Measurements from ENCODE around the gene FHDC1. TPM values are rescaled to one million over a fixed set of nuclear protein-coding genes. Genes with fewer than 3 reads are reported as not detected.

FHDC1 gene
- total RNA-seq, 1 experiment from 2014 or later = 19.9 TPM

DNA sequence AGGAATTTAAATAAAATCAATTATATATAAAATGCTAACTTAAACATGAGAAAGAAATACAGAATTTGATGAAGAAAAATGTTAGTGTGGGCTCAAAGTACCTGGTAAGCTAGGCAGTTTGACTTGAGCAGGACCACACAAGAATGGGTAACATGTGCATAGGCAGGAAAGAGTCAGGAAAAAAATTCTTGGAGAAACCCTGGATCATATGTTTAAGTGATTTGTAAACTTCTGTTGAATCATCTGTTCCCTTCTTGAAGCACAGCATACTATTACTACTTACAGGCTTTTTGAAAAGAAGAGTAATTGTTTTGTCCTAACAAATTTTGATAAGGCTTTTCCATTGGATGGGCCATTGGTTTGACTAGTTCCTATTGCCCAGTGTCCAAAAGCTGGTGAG lies 37.5 kb upstream of the FHDC1 start:
- no peaks in the 10 kb centered on the region for H3K9me3 ChIP-seq (ENCODE audit: control insufficient read depth, low read depth, low read length)
- H3K9me3 Mint-ChIP-seq = no peaks in the 10 kb centered on the region
- H3K4me1 Mint-ChIP-seq = peaks cover 5 to 13% of the 10 kb centered on the region in 2 experiments; a peak in 3 of 4 replicates
- H3K4me3 Mint-ChIP-seq = no peak overlapping the region
- H3K18ac ChIP-seq (ENCODE audit: insufficient read length, low read depth, low read length) = no peak overlapping the region
- no peaks in the 10 kb centered on the region for H3K79me1 ChIP-seq (ENCODE audit: insufficient read depth, low read depth, low read length, poor library complexity, severe bottlenecking)
- peaks cover 2 to 15% (median 5%) of the 10 kb centered on the region in 3 experiments; a peak in 6 of 7 replicates for H3K36me3 Mint-ChIP-seq (ENCODE audit: insufficient read depth in 1 of 3, low read depth in 3 of 3)
- no peak for DNase-seq
- H3K14ac ChIP-seq (ENCODE audit: insufficient read depth, low read length) = no peak overlapping the region
- no peaks in the 10 kb centered on the region for H3K79me2 ChIP-seq (ENCODE audit: insufficient read depth, low read length)
- H3T11ph ChIP-seq (ENCODE audit: low read length) = no peak overlapping the region
- no peak overlapping the region for H2BK15ac ChIP-seq (ENCODE audit: low read depth, low read length)
- no peak overlapping the region for H2BK5ac ChIP-seq (ENCODE audit: insufficient read length, low read length)
- H3K27ac Mint-ChIP-seq = no peak overlapping the region
- H3K27me3 ChIP-seq (ENCODE audit: insufficient read depth, low read length) = no peaks in the 10 kb centered on the region
- no peak overlapping the region for H4K5ac ChIP-seq (ENCODE audit: insufficient read length, low read depth, low read length)
- no peak overlapping the region for H3K27ac ChIP-seq (ENCODE audit: insufficient read length, low read depth, low read length)
- no peak overlapping the region for H2BK120ac ChIP-seq (ENCODE audit: low read depth, low read length, poor library complexity, severe bottlenecking)
- no peak overlapping the region for H2BK20ac ChIP-seq (ENCODE audit: low read depth, low read length, poor library complexity, severe bottlenecking)
- no peak overlapping the region for H2BK12ac ChIP-seq (ENCODE audit: insufficient read length, low read depth, low read length)
- no peak overlapping the region for H2AK5ac ChIP-seq (ENCODE audit: insufficient read length, low read length)
- H3K4me1 ChIP-seq (ENCODE audit: insufficient read depth, low read length) = no peaks in the 10 kb centered on the region; the same call in 1 of the 2 replicates
- no peak overlapping the region for H2AFZ ChIP-seq (ENCODE audit: low read length)
- H3K23ac ChIP-seq (ENCODE audit: insufficient read length, low read depth, low read length) = no peak overlapping the region
- TF ChIP-seq, protein P1, sequence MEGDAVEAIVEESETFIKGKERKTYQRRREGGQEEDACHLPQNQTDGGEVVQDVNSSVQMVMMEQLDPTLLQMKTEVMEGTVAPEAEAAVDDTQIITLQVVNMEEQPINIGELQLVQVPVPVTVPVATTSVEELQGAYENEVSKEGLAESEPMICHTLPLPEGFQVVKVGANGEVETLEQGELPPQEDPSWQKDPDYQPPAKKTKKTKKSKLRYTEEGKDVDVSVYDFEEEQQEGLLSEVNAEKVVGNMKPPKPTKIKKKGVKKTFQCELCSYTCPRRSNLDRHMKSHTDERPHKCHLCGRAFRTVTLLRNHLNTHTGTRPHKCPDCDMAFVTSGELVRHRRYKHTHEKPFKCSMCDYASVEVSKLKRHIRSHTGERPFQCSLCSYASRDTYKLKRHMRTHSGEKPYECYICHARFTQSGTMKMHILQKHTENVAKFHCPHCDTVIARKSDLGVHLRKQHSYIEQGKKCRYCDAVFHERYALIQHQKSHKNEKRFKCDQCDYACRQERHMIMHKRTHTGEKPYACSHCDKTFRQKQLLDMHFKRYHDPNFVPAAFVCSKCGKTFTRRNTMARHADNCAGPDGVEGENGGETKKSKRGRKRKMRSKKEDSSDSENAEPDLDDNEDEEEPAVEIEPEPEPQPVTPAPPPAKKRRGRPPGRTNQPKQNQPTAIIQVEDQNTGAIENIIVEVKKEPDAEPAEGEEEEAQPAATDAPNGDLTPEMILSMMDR (conservative IDR thresholded peaks at IDR 0.05) = no peak
- no peak overlapping the region for H4K91ac ChIP-seq (ENCODE audit: insufficient read length, low read depth, low read length)
- H3K56ac ChIP-seq (ENCODE audit: insufficient read length, low read depth, low read length) = no peak overlapping the region
- H3K27me3 Mint-ChIP-seq (ENCODE audit: low read depth) = no peaks in the 10 kb centered on the region
- no peak overlapping the region for H3K4me2 ChIP-seq (ENCODE audit: insufficient read depth, insufficient read length, low read length)
- no peaks in the 10 kb centered on the region for H4K20me1 ChIP-seq (ENCODE audit: control insufficient read depth, insufficient read depth, insufficient read length)
- no peaks in the 10 kb centered on the region for H3K23me2 ChIP-seq (ENCODE audit: insufficient read length, low read depth, low read length, poor library complexity, severe bottlenecking)
- H4K8ac ChIP-seq (replicated peaks; ENCODE audit: insufficient read length, low read depth, low read length) = no peak overlapping the region
- no peak overlapping the region for H3K4ac ChIP-seq (ENCODE audit: low read depth, low read length)
- no peak overlapping the region for H3K9ac ChIP-seq (ENCODE audit: extremely low read depth, insufficient read length, low read length)

Measured in H9 (cell line).